GM23248 (cell line): ENCODE results near the gene UTS2. TPM values are rescaled to one million over a fixed set of nuclear protein-coding genes. Genes with fewer than 3 reads are reported as not detected.

Source experiments
- DNase-seq: peaks from one replicate; pipeline ENCODE4 v3.0.0-alpha.2; 2015
- H2AFZ ChIP-seq: fragments of 200-600 bp; sonication (generic); 2 replicates; pipeline ENCODE4 v1.6.1; 2016; ENCODE audit warnings: antibody characterized with exemption
- H3F3A ChIP-seq: fragments of 200-600 bp; sonication (generic); 2 replicates; pipeline ENCODE4 v1.6.1; 2016; ENCODE audit warnings: mild to moderate bottlenecking, antibody characterized with exemption, mixed run types; ENCODE audit not compliant: insufficient read depth
- H3K27ac ChIP-seq: fragments of 200-600 bp; sonication (generic); 2 replicates; pipeline ENCODE4 v1.5.1; 2016; ENCODE audit warnings: mild to moderate bottlenecking
- H3K27me3 ChIP-seq: fragments of 200-600 bp; sonication (generic); replicated peaks from 2 replicates; pipeline ENCODE4 v1.6.1; 2016; ENCODE audit warnings: mild to moderate bottlenecking; ENCODE audit not compliant: insufficient read depth
- H3K36me3 ChIP-seq: fragments of 200-600 bp; sonication (generic); 2 replicates; pipeline ENCODE4 v1.6.1; 2016; ENCODE audit warnings: low read depth, mild to moderate bottlenecking
- H3K4me1 ChIP-seq: fragments of 200-600 bp; sonication (generic); 2 replicates; pipeline ENCODE4 v1.6.1; 2016; ENCODE audit warnings: mild to moderate bottlenecking; ENCODE audit not compliant: insufficient read depth
- H3K4me2 ChIP-seq: fragments of 200-600 bp; sonication (generic); one replicate; pipeline ENCODE4 v1.6.1; 2016; ENCODE audit warnings: mild to moderate bottlenecking; ENCODE audit not compliant: unreplicated experiment
- H3K4me3 ChIP-seq: fragments of 200-600 bp; sonication (generic); 2 replicates; pipeline ENCODE4 v1.5.1; 2016; ENCODE audit warnings: mild to moderate bottlenecking
- H3K79me2 ChIP-seq: fragments of 200-600 bp; sonication (generic); 2 replicates; pipeline ENCODE4 v1.6.1; 2016; ENCODE audit warnings: mild to moderate bottlenecking; ENCODE audit not compliant: insufficient read depth
- H3K9ac ChIP-seq: fragments of 200-600 bp; sonication (generic); 2 replicates; pipeline ENCODE4 v1.6.1; 2016; ENCODE audit warnings: mild to moderate bottlenecking
- H3K9me2 ChIP-seq: fragments of 200-600 bp; sonication (generic); 2 replicates; pipeline ENCODE4 v1.6.1; 2016; ENCODE audit warnings: mixed run types, mild to moderate bottlenecking, moderate library complexity; ENCODE audit not compliant: insufficient read depth
- H3K9me3 ChIP-seq: fragments of 200-600 bp; sonication (generic); one replicate; pipeline ENCODE4 v1.6.1; 2017; ENCODE audit warnings: low read depth
- H4K20me1 ChIP-seq: fragments of 200-600 bp; sonication (generic); 2 replicates; pipeline ENCODE4 v1.6.0; 2016; ENCODE audit not compliant: insufficient read depth
- EZH2 ChIP-seq: fragments of 200-600 bp; sonication (generic); IDR thresholded peaks from 2 replicates; pipeline ENCODE4 v1.6.1; 2018; ENCODE audit warnings: antibody characterized with exemption, mild to moderate bottlenecking; ENCODE audit not compliant: insufficient read depth, poor library complexity, severe bottlenecking
- EZH2phosphoT487 ChIP-seq: fragments of 200-600 bp; sonication (generic); IDR thresholded peaks from 2 replicates; pipeline ENCODE4 v1.6.1; 2018; ENCODE audit warnings: antibody characterized with exemption, moderate library complexity, mild to moderate bottlenecking, low read depth; ENCODE audit not compliant: insufficient read depth
- WGBS, 2 experiments: methylation state at CpG; one replicate each; pipeline ENCODE4 v1.1.6; 2015 to 2017; ENCODE audit warnings: low lambda C conversion rate in 2 of 2, low coverage in 1 of 2; ENCODE audit errors: missing lambda C conversion rate in 2 of 2; 5-methylcytosine and 5-hydroxymethylcytosine counted together
- in situ Hi-C: fragments of 300-500 bp; cut with MboI; formaldehyde crosslinking; loops from 2 replicates; pipeline ENCODE4 v1.15.0; 2020
- polyA plus RNA-seq: library from polyadenylated mRNA; unstranded; fragments of >200 nt; fragmentation: Nextera tagmentation; extraction: Ambion mirVana; gene quantifications from 2 replicates; pipeline ENCODE4 v1.2.1, GENCODE V29; 2016
- total RNA-seq: library from RNA; depleted of rRNA; stranded (reverse); fragments of >200 nt; shearing (Covaris generic); gene quantifications from 2 replicates; pipeline ENCODE4 v1.2.3, GENCODE V29; 2014

Gene UTS2
- total and polyA plus RNA-seq, 2 experiments from 2014 or later: not detected

GRCh38 chr1:7845761-7846160, 7.1 kb downstream of the UTS2 start:
- no peak overlapping the region for H3K4me3 ChIP-seq
- H3K4me1 ChIP-seq: peaks cover 5% of the 10 kb centered on the region; the same call in 1 of the 2 replicates
- no peaks in the 10 kb centered on the region for H3K79me2 ChIP-seq
- H3K27me3 ChIP-seq: no peaks in the 10 kb centered on the region
- H3K27ac ChIP-seq: no peak overlapping the region
- WGBS, 2 experiments: 100% methylated on average over 2 of the region's 2 CpGs; no CpG with 5 or more reads in 1 of the 2 experiments
- no peak overlapping the region for H2AFZ ChIP-seq
- no peaks in the 10 kb centered on the region for H3K9me3 ChIP-seq
- H3K9me2 ChIP-seq: no peaks in the 10 kb centered on the region
- TF ChIP-seq EZH2: no peak
- TF ChIP-seq EZH2phosphoT487: no peak
- no peaks in the 10 kb centered on the region for H3F3A ChIP-seq
- no peaks in the 10 kb centered on the region for H3K36me3 ChIP-seq
- H3K4me2 ChIP-seq: no peak overlapping the region
- in situ Hi-C loops: no loop called here
- H3K9ac ChIP-seq: no peak overlapping the region
- H4K20me1 ChIP-seq: no peaks in the 10 kb centered on the region
- DNase-seq: peak; percentile 5

GRCh38 chr1:7842517-7842916, 10.3 kb downstream of the UTS2 start:
- H3K4me3 ChIP-seq: no peak overlapping the region
- H3K27ac ChIP-seq: no peak overlapping the region
- no peaks in the 10 kb centered on the region for H3K9me2 ChIP-seq
- no peaks in the 10 kb centered on the region for H3K9me3 ChIP-seq
- TF ChIP-seq EZH2phosphoT487 (no peak), EZH2 (no peak)
- DNase-seq: no peak
- no peaks in the 10 kb centered on the region for H3F3A ChIP-seq
- no peaks in the 10 kb centered on the region for H3K27me3 ChIP-seq
- in situ Hi-C loops: no loop called here
- 90 to 92% methylated on average over 4 of the region's 4 CpGs for WGBS, 2 experiments
- H3K4me1 ChIP-seq: peaks cover 5% of the 10 kb centered on the region; the same call in 1 of the 2 replicates
- no peak overlapping the region for H3K4me2 ChIP-seq
- H3K36me3 ChIP-seq: peaks cover 21% of the 10 kb centered on the region
- H2AFZ ChIP-seq: no peak overlapping the region
- no peaks in the 10 kb centered on the region for H4K20me1 ChIP-seq
- H3K9ac ChIP-seq: no peak overlapping the region
- H3K79me2 ChIP-seq: no peaks in the 10 kb centered on the region

DNA sequence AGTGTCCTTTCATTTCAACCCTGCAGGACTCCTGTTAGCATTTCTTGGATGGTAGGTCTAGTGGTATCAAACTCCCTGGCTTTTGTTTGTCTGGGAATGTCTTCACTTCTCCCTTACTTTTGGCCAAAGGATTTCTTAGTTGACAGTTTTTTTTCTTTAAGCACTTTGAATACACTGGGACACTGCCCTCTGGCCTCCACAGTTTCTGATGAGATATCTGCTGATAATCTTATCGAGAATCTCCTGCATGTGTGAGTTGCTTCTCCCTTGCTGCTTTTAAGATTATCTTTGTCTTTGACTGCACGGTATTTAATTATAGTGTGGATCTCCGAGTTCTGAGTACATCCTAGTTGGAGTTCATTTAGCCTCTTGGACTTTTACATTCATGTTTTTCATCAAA, 13.3 kb downstream of the UTS2 start:
- Histone ChIP-seq H3F3A (no peaks in the 10 kb centered on the region), H3K9me2 (no peaks in the 10 kb centered on the region), H3K27me3 (no peaks in the 10 kb centered on the region), H3K27ac (no peak overlapping the region), H3K4me1 (no peaks in the 10 kb centered on the region), H2AFZ (no peak overlapping the region), H3K79me2 (no peaks in the 10 kb centered on the region), H3K9me3 (no peaks in the 10 kb centered on the region), H4K20me1 (no peaks in the 10 kb centered on the region), H3K9ac (no peak overlapping the region), H3K36me3 (peaks cover 26% of the 10 kb centered on the region), H3K4me3 (no peak overlapping the region), H3K4me2 (no peak overlapping the region)
- in situ Hi-C loops: no loop called here
- no peak for DNase-seq
- 93 to 95% methylated on average over 3 of the region's 3 CpGs for WGBS, 2 experiments
- no peak for TF ChIP-seq EZH2phosphoT487
- no peak for TF ChIP-seq EZH2

- no peak for TF ChIP-seq EZH2
- no peak for TF ChIP-seq EZH2phosphoT487
- Histone ChIP-seq H2AFZ (no peak overlapping the region), H3K9me3 (no peaks in the 10 kb centered on the region), H3K36me3 (peaks cover 26% of the 10 kb centered on the region), H3K27me3 (no peaks in the 10 kb centered on the region), H3F3A (no peaks in the 10 kb centered on the region), H3K4me2 (no peak overlapping the region), H3K9me2 (no peaks in the 10 kb centered on the region), H3K9ac (no peak overlapping the region), H3K27ac (no peak overlapping the region), H3K4me1 (no peaks in the 10 kb centered on the region), H3K79me2 (no peaks in the 10 kb centered on the region), H4K20me1 (no peaks in the 10 kb centered on the region), H3K4me3 (no peak overlapping the region)
- 90 to 95% methylated on average over 2 of the region's 2 CpGs for WGBS, 2 experiments
- no peak for DNase-seq
- in situ Hi-C loops: no loop called here
These were observed 14.2 kb downstream of the UTS2 start for GRCh38 chr1:7838714-7839113.

- in situ Hi-C loops: no loop called here
These were observed 19.8 kb downstream of the UTS2 start for GRCh38 chr1:7833035-7833434.

More at GRCh38 chr1:7833035-7833434, 19.8 kb downstream of the UTS2 start:
- Histone ChIP-seq H3K27ac (no peak overlapping the region), H2AFZ (no peak overlapping the region), H3K9me3 (no peaks in the 10 kb centered on the region), H3K27me3 (no peaks in the 10 kb centered on the region), H3K9me2 (no peaks in the 10 kb centered on the region), H3K4me1 (no peaks in the 10 kb centered on the region), H3K4me3 (no peak overlapping the region), H3F3A (no peaks in the 10 kb centered on the region), H3K4me2 (no peak overlapping the region), H3K9ac (no peak overlapping the region), H3K36me3 (peaks cover 9% of the 10 kb centered on the region; the same call in 1 of the 2 replicates), H4K20me1 (no peaks in the 10 kb centered on the region), H3K79me2 (no peaks in the 10 kb centered on the region)
- TF ChIP-seq EZH2 (no peak), EZH2phosphoT487 (no peak)
- DNase-seq: no peak
